A549 (cell line): ENCODE results near the gene RGS16. TPM values are rescaled to one million over a fixed set of nuclear protein-coding genes. Genes with fewer than 3 reads are reported as not detected.

Experiments used
- ATAC-seq, 2 experiments: fragments of 200-7000 bp in 1 of 2; fragments of >200 bp in 1 of 2; cut with Nextera tagmentation in 1 of 2; cut with Tn5 transposase in 1 of 2; 3 replicates each; pipeline versions ENCODE4 v1.8.0 to v1.9.1; 2018 to 2020; ENCODE audit warnings: mild to moderate bottlenecking in 1 of 2, moderate library complexity in 1 of 2
- CTCF ChIA-PET: fragments of 300-600 bp; sonication (Branson Sonifier 250); formaldehyde crosslinking; extraction: SDS; loops from one replicate; lab custom pipeline; 2021; ENCODE audit warnings: antibody characterized with exemption, inconsistent platforms; lab: Yijun Ruan, JAX
- POLR2A ChIA-PET: fragments of 350-600 bp; formaldehyde crosslinking; extraction: SDS; loops from one replicate; lab custom pipeline; 2021; ENCODE audit warnings: antibody characterized with exemption, inconsistent platforms; lab: Yijun Ruan, JAX
- DNase-seq, 2 experiments: peaks; one replicate each; pipeline versions ENCODE4 v3.0.0 to v3.0.0-alpha.2; 2011 to 2016; ENCODE audit warnings: low read depth in 1 of 2, low spot score in 1 of 2
- FAIRE-seq: peaks from 2 replicates; lab custom pipeline; 2011; peaks lifted over from hg19 to GRCh38; lab: Jason Lieb, UNC
- H3K27ac ChIP-seq, 2 experiments: fragments of >200 bp; sonication (Bioruptor Twin); formaldehyde crosslinking; 3 replicates each; pipeline ENCODE4 v1.5.1; 2016 to 2017
- H3K4me1 ChIP-seq: fragments of >200 bp; sonication (Bioruptor Twin); formaldehyde crosslinking; 3 replicates; pipeline ENCODE4 v1.6.1; 2016
- H3K4me2 ChIP-seq: fragments of >200 bp; sonication (Bioruptor Twin); formaldehyde crosslinking; 3 replicates; pipeline ENCODE4 v1.6.1; 2016
- H3K4me3 ChIP-seq: fragments of >200 bp; sonication (Bioruptor Twin); formaldehyde crosslinking; 3 replicates; pipeline ENCODE4 v1.5.1; 2016
- H3K9me3 ChIP-seq: fragments of >200 bp; sonication (Bioruptor Twin); formaldehyde crosslinking; 3 replicates; pipeline ENCODE4 v1.6.1; 2016
- EHF ChIP-seq: fragments of 250-450 bp; sonication (Bioruptor Pico); IDR thresholded peaks from 2 replicates; pipeline ENCODE4 v1.5.0; 2020; ENCODE audit warnings: mild to moderate bottlenecking
- EHMT2 ChIP-seq: fragments of 200-600 bp; sonication (generic); IDR thresholded peaks from 2 replicates; pipeline ENCODE4 v1.6.1; 2016; ENCODE audit warnings: antibody characterized with exemption, low read depth, mild to moderate bottlenecking, moderate library complexity
- HEYL ChIP-seq: fragments of 250-450 bp; sonication (Bioruptor Pico); IDR thresholded peaks from 2 replicates; pipeline ENCODE4 v1.8.0; 2021; ENCODE audit warnings: mild to moderate bottlenecking, moderate library complexity
- HOXB13 ChIP-seq: fragments of 250-450 bp; sonication (Bioruptor Pico); IDR thresholded peaks from 2 replicates; pipeline ENCODE4 v1.5.0; 2020; ENCODE audit warnings: low read depth, mild to moderate bottlenecking, moderate library complexity
- JUNB ChIP-seq: fragments of >200 bp; sonication (Bioruptor Twin); formaldehyde crosslinking; IDR thresholded peaks from 2 replicates; pipeline ENCODE4 v1.6.1; 2016
- POLR2AphosphoS2 ChIP-seq: conservative IDR thresholded peaks from 2 replicates; pipeline ENCODE4 v1.6.1; 2012; ENCODE audit warnings: low read length, improper control_type of control experiment, inconsistent platforms
- RCOR1 ChIP-seq: fragments of 150-350 bp; IDR thresholded peaks from 2 replicates; pipeline ENCODE4 v1.6.1; 2014; ENCODE audit warnings: antibody characterized with exemption, low read length, low read depth
- RNF2 ChIP-seq: fragments of 200-600 bp; sonication (generic); IDR thresholded peaks from 2 replicates; pipeline ENCODE4 v1.6.1; 2016; ENCODE audit warnings: low read depth, mild to moderate bottlenecking, antibody characterized with exemption, moderate library complexity, borderline replicate concordance
- ZSCAN20 ChIP-seq: fragments of 250-450 bp; sonication (Bioruptor Pico); IDR thresholded peaks from 2 replicates; pipeline ENCODE4 v1.8.0; 2022; ENCODE audit warnings: mild to moderate bottlenecking, moderate library complexity
- WGBS: methylation state at CpG from one replicate; pipeline ENCODE4 v1.1.6; 2017; ENCODE audit errors: missing lambda C conversion rate; 5-methylcytosine and 5-hydroxymethylcytosine counted together
- polyA plus RNA-seq, 4 experiments: library from polyadenylated mRNA; depleted of rRNA in 3 of 4; stranded (reverse); fragments of >200 nt; fragmentation: RNase III in 1 of 4; extraction: RNeasy Plus Mini Kit Qiagen cat#74134 plus additional on column Dnase treatment in 1 of 4; gene quantifications; 2 replicates in 3 of 4; 3 replicates in 1 of 4; pipeline ENCODE4 v1.2.3, GENCODE V29; 2011 to 2017
- TF ChIP-seq, protein P1 (sequence below): fragments of >200 bp; sonication (Bioruptor Twin); formaldehyde crosslinking; IDR thresholded peaks from 3 replicates; pipeline ENCODE4 v1.5.1; 2016
- TF ChIP-seq, protein P2 (sequence below): fragments of 200-600 bp; sonication (generic); IDR thresholded peaks from 2 replicates; pipeline ENCODE4 v1.6.1; 2016; ENCODE audit warnings: antibody characterized with exemption, mild to moderate bottlenecking, moderate library complexity
- TF ChIP-seq, protein P3 (sequence below): fragments of >200 bp; sonication (Bioruptor Twin); formaldehyde crosslinking; IDR thresholded peaks from 3 replicates; pipeline ENCODE4 v1.6.1; 2016
- TF ChIP-seq, protein P4 (sequence below): IDR thresholded peaks from 2 replicates; pipeline ENCODE4 v1.6.1; 2012

RGS16 gene
- polyA plus RNA-seq, 2 of the 4 experiments (the other 2 are of a cell fraction) = 0.13 to 0.45 TPM

DNA sequence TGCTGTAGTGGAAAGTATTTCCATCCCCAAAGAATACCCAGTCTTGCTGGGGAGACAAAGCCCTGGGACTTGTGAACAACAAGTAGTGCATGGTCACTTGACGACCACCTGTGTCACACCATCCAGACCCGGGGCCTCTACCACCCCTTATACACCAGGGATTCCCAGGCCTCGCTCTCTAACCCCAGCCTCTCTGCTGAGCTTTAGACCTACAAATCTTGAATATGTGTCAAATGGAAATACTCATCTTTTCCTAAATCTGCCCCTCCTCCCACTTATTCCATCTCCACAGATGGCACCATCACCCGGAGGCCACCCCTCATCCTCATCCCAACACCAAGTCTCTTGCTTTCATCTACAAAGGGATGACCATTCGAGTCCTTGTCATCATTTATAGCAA, 14.3 kb downstream of the RGS16 start:
- POLR2A ChIA-PET = no interaction called here

DNA sequence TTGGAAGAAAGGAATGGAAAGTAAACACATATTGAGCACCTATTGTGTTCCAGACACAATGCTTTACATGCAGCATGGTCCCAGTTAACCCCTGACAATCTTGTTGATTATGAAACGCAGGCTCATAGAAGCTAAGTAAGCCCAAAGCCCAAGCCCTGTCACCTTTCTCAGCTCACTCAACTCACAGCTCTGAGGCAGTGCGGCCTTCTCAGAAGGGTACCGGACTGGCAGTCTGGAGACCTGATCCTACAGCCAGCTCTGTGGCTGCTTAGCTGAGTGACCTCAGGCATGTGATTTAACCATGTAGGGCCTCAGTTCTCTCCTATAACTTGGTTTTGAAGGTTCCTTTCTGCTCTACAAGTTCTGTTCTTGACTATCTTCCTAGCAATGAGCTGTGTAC, 14.7 kb downstream of the RGS16 start:
- H3K9me3 ChIP-seq = no peaks in the 10 kb centered on the region
- 0 out of 3 replicates have a peak, but pooled peaks cover 5% of the 10 kb centered on the region for H3K4me1 ChIP-seq
- ATAC-seq = peak in 1 of 2 experiments; percentile 13; a peak in 3 of 6 replicates
- FAIRE-seq = no peak
- H3K27ac ChIP-seq = no peak overlapping the region
- DNase-seq = no peak
- CTCF ChIA-PET = interaction anchor here (2.3 to 7.9 kb wide), 3 partner anchors 10 to 195 kb away, joined by 12 to 50 read pairs (median 13); no protein-coding TSS in a partner anchor
- TF ChIP-seq, protein P1, sequence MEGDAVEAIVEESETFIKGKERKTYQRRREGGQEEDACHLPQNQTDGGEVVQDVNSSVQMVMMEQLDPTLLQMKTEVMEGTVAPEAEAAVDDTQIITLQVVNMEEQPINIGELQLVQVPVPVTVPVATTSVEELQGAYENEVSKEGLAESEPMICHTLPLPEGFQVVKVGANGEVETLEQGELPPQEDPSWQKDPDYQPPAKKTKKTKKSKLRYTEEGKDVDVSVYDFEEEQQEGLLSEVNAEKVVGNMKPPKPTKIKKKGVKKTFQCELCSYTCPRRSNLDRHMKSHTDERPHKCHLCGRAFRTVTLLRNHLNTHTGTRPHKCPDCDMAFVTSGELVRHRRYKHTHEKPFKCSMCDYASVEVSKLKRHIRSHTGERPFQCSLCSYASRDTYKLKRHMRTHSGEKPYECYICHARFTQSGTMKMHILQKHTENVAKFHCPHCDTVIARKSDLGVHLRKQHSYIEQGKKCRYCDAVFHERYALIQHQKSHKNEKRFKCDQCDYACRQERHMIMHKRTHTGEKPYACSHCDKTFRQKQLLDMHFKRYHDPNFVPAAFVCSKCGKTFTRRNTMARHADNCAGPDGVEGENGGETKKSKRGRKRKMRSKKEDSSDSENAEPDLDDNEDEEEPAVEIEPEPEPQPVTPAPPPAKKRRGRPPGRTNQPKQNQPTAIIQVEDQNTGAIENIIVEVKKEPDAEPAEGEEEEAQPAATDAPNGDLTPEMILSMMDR = no peak
- no peak for TF ChIP-seq EHMT2
- no peak for TF ChIP-seq EHF (CRISPR knock-in tag)
- TF ChIP-seq RNF2 = no peak
- TF ChIP-seq, protein P2, sequence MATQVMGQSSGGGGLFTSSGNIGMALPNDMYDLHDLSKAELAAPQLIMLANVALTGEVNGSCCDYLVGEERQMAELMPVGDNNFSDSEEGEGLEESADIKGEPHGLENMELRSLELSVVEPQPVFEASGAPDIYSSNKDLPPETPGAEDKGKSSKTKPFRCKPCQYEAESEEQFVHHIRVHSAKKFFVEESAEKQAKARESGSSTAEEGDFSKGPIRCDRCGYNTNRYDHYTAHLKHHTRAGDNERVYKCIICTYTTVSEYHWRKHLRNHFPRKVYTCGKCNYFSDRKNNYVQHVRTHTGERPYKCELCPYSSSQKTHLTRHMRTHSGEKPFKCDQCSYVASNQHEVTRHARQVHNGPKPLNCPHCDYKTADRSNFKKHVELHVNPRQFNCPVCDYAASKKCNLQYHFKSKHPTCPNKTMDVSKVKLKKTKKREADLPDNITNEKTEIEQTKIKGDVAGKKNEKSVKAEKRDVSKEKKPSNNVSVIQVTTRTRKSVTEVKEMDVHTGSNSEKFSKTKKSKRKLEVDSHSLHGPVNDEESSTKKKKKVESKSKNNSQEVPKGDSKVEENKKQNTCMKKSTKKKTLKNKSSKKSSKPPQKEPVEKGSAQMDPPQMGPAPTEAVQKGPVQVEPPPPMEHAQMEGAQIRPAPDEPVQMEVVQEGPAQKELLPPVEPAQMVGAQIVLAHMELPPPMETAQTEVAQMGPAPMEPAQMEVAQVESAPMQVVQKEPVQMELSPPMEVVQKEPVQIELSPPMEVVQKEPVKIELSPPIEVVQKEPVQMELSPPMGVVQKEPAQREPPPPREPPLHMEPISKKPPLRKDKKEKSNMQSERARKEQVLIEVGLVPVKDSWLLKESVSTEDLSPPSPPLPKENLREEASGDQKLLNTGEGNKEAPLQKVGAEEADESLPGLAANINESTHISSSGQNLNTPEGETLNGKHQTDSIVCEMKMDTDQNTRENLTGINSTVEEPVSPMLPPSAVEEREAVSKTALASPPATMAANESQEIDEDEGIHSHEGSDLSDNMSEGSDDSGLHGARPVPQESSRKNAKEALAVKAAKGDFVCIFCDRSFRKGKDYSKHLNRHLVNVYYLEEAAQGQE = no peak
- TF ChIP-seq, protein P3, sequence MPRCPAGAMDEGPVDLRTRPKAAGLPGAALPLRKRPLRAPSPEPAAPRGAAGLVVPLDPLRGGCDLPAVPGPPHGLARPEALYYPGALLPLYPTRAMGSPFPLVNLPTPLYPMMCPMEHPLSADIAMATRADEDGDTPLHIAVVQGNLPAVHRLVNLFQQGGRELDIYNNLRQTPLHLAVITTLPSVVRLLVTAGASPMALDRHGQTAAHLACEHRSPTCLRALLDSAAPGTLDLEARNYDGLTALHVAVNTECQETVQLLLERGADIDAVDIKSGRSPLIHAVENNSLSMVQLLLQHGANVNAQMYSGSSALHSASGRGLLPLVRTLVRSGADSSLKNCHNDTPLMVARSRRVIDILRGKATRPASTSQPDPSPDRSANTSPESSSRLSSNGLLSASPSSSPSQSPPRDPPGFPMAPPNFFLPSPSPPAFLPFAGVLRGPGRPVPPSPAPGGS = no peak
- no peak for TF ChIP-seq RCOR1
- TF ChIP-seq JUNB = no peak
- TF ChIP-seq ZSCAN20 (CRISPR knock-in tag) = no peak
- no peak for TF ChIP-seq HOXB13 (CRISPR knock-in tag)
- no peak for TF ChIP-seq HEYL (CRISPR knock-in tag)
- TF ChIP-seq, protein P4, sequence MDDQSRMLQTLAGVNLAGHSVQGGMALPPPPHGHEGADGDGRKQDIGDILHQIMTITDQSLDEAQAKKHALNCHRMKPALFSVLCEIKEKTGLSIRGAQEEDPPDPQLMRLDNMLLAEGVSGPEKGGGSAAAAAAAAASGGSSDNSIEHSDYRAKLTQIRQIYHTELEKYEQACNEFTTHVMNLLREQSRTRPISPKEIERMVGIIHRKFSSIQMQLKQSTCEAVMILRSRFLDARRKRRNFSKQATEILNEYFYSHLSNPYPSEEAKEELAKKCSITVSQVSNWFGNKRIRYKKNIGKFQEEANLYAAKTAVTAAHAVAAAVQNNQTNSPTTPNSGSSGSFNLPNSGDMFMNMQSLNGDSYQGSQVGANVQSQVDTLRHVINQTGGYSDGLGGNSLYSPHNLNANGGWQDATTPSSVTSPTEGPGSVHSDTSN = no peak
- no peak for TF ChIP-seq POLR2AphosphoS2
- TF ChIP-seq, all 56 proteins: peak for 0
- Histone ChIP-seq H3K4me3 (no peak overlapping the region), H3K4me2 (peak overlapping the region; percentile 89; the same call in 2 of the 3 replicates)
- WGBS = 94% methylated on average over 3 of the region's 3 CpGs
- POLR2A ChIA-PET = no interaction called here

More for the DNA sequence above, 14.3 kb downstream of the RGS16 start:
- Histone ChIP-seq H3K4me3 (no peak overlapping the region), H3K4me1 (0 out of 3 replicates have a peak, but pooled peaks cover 5% of the 10 kb centered on the region), H3K9me3 (no peaks in the 10 kb centered on the region), H3K27ac (no peak overlapping the region), H3K4me2 (no peak overlapping the region)
- FAIRE-seq (no peak), ATAC-seq (no peak), DNase-seq (no peak)
- 73% methylated on average over 5 of the region's 5 CpGs for WGBS
- CTCF ChIA-PET = interaction anchor here (2.3 to 7.9 kb wide), 3 partner anchors 10 to 195 kb away, joined by 12 to 50 read pairs (median 13); no protein-coding TSS in a partner anchor
- TF ChIP-seq HOXB13 (CRISPR knock-in tag) = no peak
